CD14-positive monocyte (primary cell): ENCODE data around the gene ZSCAN12. TPM values are rescaled to one million over a fixed set of nuclear protein-coding genes. Genes with fewer than 3 reads are reported as not detected.

ENCODE experiments used
- DNase-seq, 3 donors: peaks; one replicate each; pipeline ENCODE4 v3.0.0-alpha.2; 2011 to 2022
- H2AFZ ChIP-seq: 2 replicates; pipeline ENCODE4 v1.6.0; 2012; ENCODE audit warnings: mild to moderate bottlenecking, low read depth, low read length, inconsistent platforms; ENCODE audit not compliant: insufficient read depth, poor library complexity, severe bottlenecking
- H3K27ac ChIP-seq, 2 donors: 1 replicate in 1 of 2; 2 replicates in 1 of 2; pipeline ENCODE4 v1.5.1; 2012 to 2013; ENCODE audit warnings: low read length in 2 of 2, control low read depth in 1 of 2, inconsistent platforms in 1 of 2, low read depth in 1 of 2, mild to moderate bottlenecking in 1 of 2
- H3K27me3 ChIP-seq, 2 donors: one replicate each; pipeline versions ENCODE4 v1.6.0 to v1.6.1; 2011 to 2013; ENCODE audit warnings: low read length in 2 of 2; ENCODE audit not compliant: control insufficient read depth in 2 of 2, insufficient read depth in 2 of 2
- H3K36me3 ChIP-seq, 2 donors: replicated peaks in 1 of 2; 1 replicate in 1 of 2; 2 replicates in 1 of 2; pipeline versions ENCODE4 v1.5.1 to v1.6.1; 2012 to 2013; ENCODE audit warnings: low read length in 2 of 2, control low read depth in 1 of 2, inconsistent platforms in 1 of 2, mild to moderate bottlenecking in 1 of 2; ENCODE audit not compliant: insufficient read depth in 2 of 2, control insufficient read depth in 1 of 2
- H3K4me1 ChIP-seq, 2 donors: 1 replicate in 1 of 2; 2 replicates in 1 of 2; pipeline versions ENCODE4 v1.5.1 to v1.6.1; 2012 to 2013; ENCODE audit warnings: low read length in 2 of 2, control low read depth in 1 of 2, inconsistent platforms in 1 of 2, mild to moderate bottlenecking in 1 of 2, moderate library complexity in 1 of 2; ENCODE audit not compliant: insufficient read depth in 2 of 2, control insufficient read depth in 1 of 2
- H3K4me2 ChIP-seq: replicated peaks from 2 replicates; pipeline ENCODE3; 2012; ENCODE audit warnings: low read length, moderate library complexity, mild to moderate bottlenecking; ENCODE audit not compliant: poor library complexity, severe bottlenecking; ENCODE audit errors: extremely low read depth
- H3K4me3 ChIP-seq, 3 experiments: fragments of 200-600 bp in 1 of 3; sonication (generic) in 1 of 3; replicated peaks in 1 of 3; 1 replicate in 2 of 3; 2 replicates in 1 of 3; pipeline ENCODE4 v1.5.1; 2011 to 2013; ENCODE audit warnings: low read length in 3 of 3, mild to moderate bottlenecking in 3 of 3, control low read depth in 2 of 3, low read depth in 2 of 3, inconsistent platforms in 1 of 3, moderate library complexity in 1 of 3
- H3K79me2 ChIP-seq: 2 replicates; pipeline ENCODE4 v1.6.0; 2012; ENCODE audit warnings: mild to moderate bottlenecking, control low read depth, inconsistent platforms, low read length, moderate library complexity; ENCODE audit not compliant: insufficient read depth
- H3K9ac ChIP-seq: 2 replicates; pipeline ENCODE4 v1.6.0; 2017; ENCODE audit warnings: low read length, mild to moderate bottlenecking; ENCODE audit not compliant: insufficient read depth, poor library complexity, severe bottlenecking
- H3K9me3 ChIP-seq, 2 donors: replicated peaks in 1 of 2; 1 replicate in 1 of 2; 2 replicates in 1 of 2; pipeline versions ENCODE4 v1.5.1 to v1.6.1; 2012 to 2013; ENCODE audit warnings: low read length in 2 of 2, control low read depth in 1 of 2; ENCODE audit not compliant: control insufficient read depth in 1 of 2, insufficient read depth in 1 of 2
- H4K20me1 ChIP-seq: 2 replicates; pipeline ENCODE4 v1.6.0; 2012; ENCODE audit warnings: mild to moderate bottlenecking, low read length, control low read depth, moderate library complexity; ENCODE audit not compliant: insufficient read depth
- H3K27ac Mint-ChIP-seq, 7 donors: one replicate each; pipeline ENCODE4 v1.8.0; 2020; ENCODE audit warnings: mild to moderate bottlenecking in 7 of 7, mixed read lengths in 7 of 7, moderate library complexity in 6 of 7, inconsistent platforms in 2 of 7
- H3K27me3 Mint-ChIP-seq, 3 donors: one replicate each; pipeline ENCODE4 v1.8.0; 2021 to 2022; ENCODE audit warnings: low read depth in 3 of 3, mild to moderate bottlenecking in 3 of 3, mixed read lengths in 3 of 3, moderate library complexity in 3 of 3, inconsistent platforms in 1 of 3
- H3K36me3 Mint-ChIP-seq, 2 donors: one replicate each; pipeline ENCODE4 v1.8.0; 2020; ENCODE audit warnings: mixed read lengths in 2 of 2, inconsistent platforms in 1 of 2, mild to moderate bottlenecking in 1 of 2
- H3K4me1 Mint-ChIP-seq: one replicate; pipeline ENCODE4 v1.8.0; 2020; ENCODE audit warnings: mild to moderate bottlenecking, mixed read lengths
- H3K4me3 Mint-ChIP-seq, 2 donors: one replicate each; pipeline ENCODE4 v1.8.0; 2020; ENCODE audit warnings: mild to moderate bottlenecking in 2 of 2, mixed read lengths in 2 of 2, moderate library complexity in 1 of 2
- H3K9me3 Mint-ChIP-seq, 7 donors: one replicate each; pipeline ENCODE4 v1.8.0; 2020 to 2022; ENCODE audit warnings: mixed read lengths in 7 of 7, mild to moderate bottlenecking in 6 of 7, moderate library complexity in 6 of 7, inconsistent platforms in 2 of 7
- CTCF ChIP-seq: fragments of 200-600 bp; IDR thresholded peaks from one replicate; pipeline ENCODE4 v1.8.0; 2022; ENCODE audit warnings: antibody characterized with exemption, mild to moderate bottlenecking
- WGBS: methylation state at CpG from one replicate; pipeline ENCODE4 v1.1.5; 2013; ENCODE audit warnings: missing lambda C conversion rate; ENCODE audit not compliant: insufficient coverage; 5-methylcytosine and 5-hydroxymethylcytosine counted together
- intact Hi-C, 2 donors: fragments of 100-400 bp; cut with micrococcal nuclease; formaldehyde crosslinking; loops; one replicate each; pipeline versions ENCODE4 v1.15.0 to v1.15.1; 2023
- polyA plus RNA-seq, 3 donors: library from polyadenylated mRNA; depleted of rRNA in 1 of 3; unstranded in 2 of 3; stranded (reverse) in 1 of 3; fragments of 300-500 nt in 2 of 3; fragments of >200 nt in 1 of 3; fragmentation: Illumina TruSeq in 2 of 3; gene quantifications; 1 replicate in 2 of 3; 2 replicates in 1 of 3; pipeline ENCODE4 v1.2.3, GENCODE V29; 2012 to 2021

ZSCAN12 gene
- polyA plus RNA-seq, 3 donors: 0.50 to 0.79 (median 0.73) TPM

- no peak overlapping the region for H3K27ac Mint-ChIP-seq
- H4K20me1 ChIP-seq: no peaks in the 10 kb centered on the region
- no peaks in the 10 kb centered on the region for H3K9me3 Mint-ChIP-seq
- no peak overlapping the region for H3K27ac ChIP-seq
- H3K36me3 ChIP-seq: no peaks in the 10 kb centered on the region
- H3K27me3 ChIP-seq: no peaks in the 10 kb centered on the region
- H3K27me3 Mint-ChIP-seq: peaks cover 0 to 1% (median 0%) of the 10 kb centered on the region in 3 donors
- peaks cover 18% of the 10 kb centered on the region for H3K79me2 ChIP-seq
- peaks cover 18 to 20% of the 10 kb centered on the region in 2 donors for H3K4me1 ChIP-seq
- no peaks in the 10 kb centered on the region for H3K9me3 ChIP-seq
- peak overlapping the region in 1 of 2 donors; percentile 60 for H3K4me3 Mint-ChIP-seq
- H2AFZ ChIP-seq: peak overlapping the region; percentile 18
- H3K4me2 ChIP-seq: no peak overlapping the region
- H3K4me3 ChIP-seq: no peak overlapping the region
- peaks cover 23% of the 10 kb centered on the region for H3K4me1 Mint-ChIP-seq
- intact Hi-C loops: loop anchor here in 1 of 2 donors (10.0 kb wide), 1 partner anchor 212 kb away; the partner anchor contains the start of gene ZKSCAN8
- no peak overlapping the region for H3K9ac ChIP-seq
- TF ChIP-seq CTCF: no peak
- peak; percentile 10 to 35 (median 21) for DNase-seq
- H3K36me3 Mint-ChIP-seq: peaks cover 7 to 16% of the 10 kb centered on the region in 2 donors
- no CpG with 5 or more reads among the region's 6 CpGs for WGBS
Observed at GRCh38 chr6:28357036-28357435, 42.5 kb downstream of the ZSCAN12 start.

GRCh38 chr6:28356666-28357020, 42.9 kb downstream of the ZSCAN12 start:
- peaks cover 23% of the 10 kb centered on the region for H3K4me1 Mint-ChIP-seq
- no peak for DNase-seq
- Histone ChIP-seq H3K27ac (peak overlapping the region in 1 of 2 donors; percentile 92), H4K20me1 (no peaks in the 10 kb centered on the region), H3K27me3 (no peaks in the 10 kb centered on the region), H3K9ac (no peak overlapping the region), H3K4me2 (peak overlapping the region; percentile 88), H3K9me3 (no peaks in the 10 kb centered on the region), H2AFZ (no peak overlapping the region), H3K4me1 (peaks cover 18 to 20% of the 10 kb centered on the region in 2 donors), H3K36me3 (no peaks in the 10 kb centered on the region), H3K79me2 (peaks cover 22% of the 10 kb centered on the region), H3K4me3 (no peak overlapping the region)
- peak overlapping the region in 3 of 7 donors; percentile 40 to 42 (median 41) for H3K27ac Mint-ChIP-seq
- peaks cover 0 to 1% (median 0%) of the 10 kb centered on the region in 3 donors for H3K27me3 Mint-ChIP-seq
- no peaks in the 10 kb centered on the region for H3K9me3 Mint-ChIP-seq
- peak overlapping the region in 1 of 2 donors; percentile 60 for H3K4me3 Mint-ChIP-seq
- intact Hi-C loops: loop anchor here in 1 of 2 donors (10.0 kb wide), 1 partner anchor 212 kb away; the partner anchor contains the start of gene ZKSCAN8
- H3K36me3 Mint-ChIP-seq: peaks cover 5 to 12% of the 10 kb centered on the region in 2 donors
- whole genome bisulfite sequencing: 36% methylated on average over 3 of the region's 7 CpGs
- TF ChIP-seq CTCF: no peak
